IPS DF 19.7 (cell line): Measurements from ENCODE around the gene CAMK2A.

ENCODE experiments used
- DNase-seq: peaks from one replicate; pipeline ENCODE4 v3.0.0-alpha.2; 2013; ENCODE audit warnings: low read depth, low spot score

CAMK2A gene

DNA sequence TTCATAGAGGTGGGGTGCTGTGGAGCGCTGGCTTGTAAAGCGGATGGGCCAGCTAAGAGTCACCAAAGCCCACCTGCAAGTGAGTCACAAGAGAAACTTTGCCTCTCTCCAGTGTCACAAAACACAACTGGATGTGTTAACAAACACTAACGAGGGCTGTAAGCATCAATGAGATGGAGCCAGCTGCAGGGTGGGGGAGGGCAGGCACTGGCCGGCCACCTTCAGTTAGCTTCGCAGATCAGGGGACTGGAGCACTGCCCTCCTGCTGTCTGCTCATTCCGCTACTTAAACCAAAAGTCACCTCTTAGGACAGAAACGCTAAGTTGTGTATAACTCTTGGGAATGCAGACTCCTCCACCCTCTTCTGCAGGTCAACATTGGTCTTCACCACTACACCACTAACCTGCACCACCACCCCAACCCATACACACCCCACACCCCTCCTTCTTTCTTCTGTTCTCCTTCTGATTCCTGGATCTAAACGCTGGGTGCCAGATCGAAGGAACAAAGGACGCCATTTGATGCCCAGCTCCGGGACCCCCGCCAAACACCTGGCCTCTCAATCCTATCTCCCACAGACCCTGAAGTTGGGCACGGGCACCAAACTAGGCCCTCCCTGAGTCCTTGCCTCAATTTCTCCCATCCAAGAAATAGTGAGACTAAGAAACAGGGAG is 11.1 kb upstream of the CAMK2A start:
- no peak for DNase-seq

DNA sequence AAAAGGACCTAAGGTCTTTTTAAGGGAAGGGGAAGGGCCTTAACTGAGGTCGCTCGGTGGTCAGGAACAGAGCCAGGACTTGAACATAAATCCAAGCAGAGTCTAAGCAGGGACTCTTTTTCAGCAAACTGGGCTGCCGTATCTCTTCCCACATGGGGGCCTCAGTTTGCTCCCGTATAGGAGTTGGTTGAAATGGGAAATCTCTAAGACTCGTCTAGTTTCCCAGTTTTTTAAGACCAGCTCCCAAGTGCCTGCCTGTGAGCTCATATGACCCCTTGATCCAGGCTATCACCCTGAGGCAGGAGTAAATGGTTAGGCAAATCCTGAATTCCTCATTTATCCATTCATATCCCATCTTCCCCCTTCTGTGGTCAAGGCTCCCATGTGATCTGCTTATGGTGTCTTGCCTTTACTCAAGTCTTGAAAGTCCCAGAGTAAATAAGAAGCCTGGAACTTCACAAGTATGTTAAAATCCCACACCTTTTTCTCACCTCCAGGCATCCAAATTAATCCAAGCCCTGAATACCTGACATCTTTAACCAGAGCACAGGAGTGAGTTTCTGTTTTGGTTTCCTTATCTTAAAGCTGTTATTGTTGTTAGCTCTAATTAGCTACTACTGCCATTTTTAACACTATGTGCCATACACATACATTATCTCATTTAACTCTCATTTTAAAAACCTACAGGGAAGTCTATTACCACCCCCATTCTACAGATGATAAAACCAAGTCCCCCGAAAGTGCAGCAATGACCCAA is 10.2 kb upstream of the CAMK2A start:
- DNase-seq = no peak

DNA sequence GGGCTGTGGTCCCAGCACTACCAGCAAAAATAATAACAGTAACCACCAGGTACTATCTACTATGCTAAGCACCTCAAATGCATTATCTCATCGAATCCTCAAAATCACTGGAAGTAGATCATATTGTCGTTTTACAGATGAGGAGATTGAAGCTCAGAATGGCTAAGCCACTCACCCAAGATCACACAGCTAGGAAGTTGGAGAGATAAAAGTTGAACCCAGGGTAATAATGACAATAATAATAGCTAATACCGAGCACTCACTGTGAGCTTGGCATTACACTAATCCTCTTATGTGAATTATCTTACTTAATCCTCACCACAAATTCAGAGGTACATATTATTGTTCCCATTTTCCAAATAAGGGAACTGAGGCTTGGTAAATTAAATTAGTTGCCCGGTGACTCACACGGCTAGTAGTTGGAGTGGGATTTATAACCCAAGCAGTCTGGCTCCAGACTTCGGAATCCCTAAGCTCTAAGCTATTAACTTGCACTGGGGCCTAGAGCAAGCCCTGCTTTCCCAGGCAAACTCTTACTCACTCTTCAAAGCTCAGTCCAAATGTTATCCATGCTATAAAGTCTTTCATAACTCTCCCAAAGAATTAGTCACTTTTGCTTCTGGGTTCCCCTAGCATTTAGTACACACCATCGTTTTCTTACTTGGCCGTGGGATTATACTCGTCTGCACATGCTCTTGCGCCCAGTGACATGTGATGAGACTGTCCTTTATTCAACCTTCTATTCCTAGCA is 9.3 kb upstream of the CAMK2A start:
- DNase-seq = no peak

DNA sequence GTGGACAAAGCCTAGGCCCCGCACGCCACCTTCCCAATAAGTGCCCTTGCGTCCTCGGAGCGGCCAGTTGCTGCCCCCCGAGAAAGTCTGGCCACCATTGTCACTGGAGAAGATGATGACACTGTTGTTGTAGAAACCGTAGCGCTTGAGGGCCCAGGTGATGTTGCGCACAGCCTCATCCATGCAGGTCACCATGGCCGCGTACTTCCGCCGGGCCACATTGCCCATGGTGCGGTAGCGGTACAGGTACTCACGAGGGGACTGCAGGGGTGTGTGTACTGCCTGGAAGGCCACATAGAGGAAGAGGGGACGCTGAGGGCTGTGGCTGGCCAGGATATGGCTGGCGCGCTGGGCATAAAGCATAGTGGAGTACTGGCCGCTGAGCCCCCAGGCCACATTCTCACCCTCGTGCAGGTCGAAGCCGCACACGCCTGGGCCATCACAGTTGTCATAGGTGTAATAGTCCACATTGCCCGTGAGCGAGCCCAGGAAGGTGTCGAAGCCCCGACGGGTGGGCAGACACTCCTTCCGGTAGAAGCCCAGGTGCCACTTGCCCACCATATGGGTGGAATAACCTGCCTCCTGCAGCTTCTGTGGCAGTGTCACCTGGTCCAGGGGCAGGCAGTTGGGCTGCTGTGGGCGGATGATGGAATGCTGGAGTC is 8.5 kb upstream of the CAMK2A start:
- no peak for DNase-seq

DNA sequence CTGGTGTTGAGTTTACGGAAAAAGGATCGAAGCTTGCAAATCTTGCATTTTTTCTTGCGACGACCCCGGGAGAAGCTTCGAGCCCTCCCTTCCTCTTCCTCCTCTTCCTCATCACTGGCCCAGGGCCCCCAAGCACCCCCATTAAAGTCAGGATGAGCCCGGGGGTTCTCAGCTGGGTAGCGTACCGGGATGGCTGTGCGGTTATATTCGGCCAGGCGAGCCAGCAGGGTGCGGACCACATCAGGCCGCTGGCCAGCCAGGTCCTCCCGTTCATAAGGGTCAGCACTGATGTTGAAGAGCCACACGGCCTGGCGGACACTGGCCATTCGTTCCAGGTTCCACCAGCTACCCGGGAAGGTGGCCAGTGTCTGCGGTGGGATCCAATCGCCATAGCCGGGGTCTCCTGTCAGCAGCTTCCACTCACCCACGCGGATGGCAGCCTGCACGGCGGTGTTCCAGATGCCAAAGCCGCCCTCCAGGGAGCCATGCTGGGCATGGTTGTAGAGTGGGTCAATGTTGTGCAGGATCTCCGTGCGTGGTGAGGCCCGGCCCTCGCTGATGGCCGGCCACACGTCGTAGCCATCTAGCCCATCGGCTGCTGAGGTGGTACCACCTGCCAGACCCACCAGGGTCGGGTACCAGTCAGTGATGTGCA is 7.8 kb upstream of the CAMK2A start:
- no peak for DNase-seq

DNA sequence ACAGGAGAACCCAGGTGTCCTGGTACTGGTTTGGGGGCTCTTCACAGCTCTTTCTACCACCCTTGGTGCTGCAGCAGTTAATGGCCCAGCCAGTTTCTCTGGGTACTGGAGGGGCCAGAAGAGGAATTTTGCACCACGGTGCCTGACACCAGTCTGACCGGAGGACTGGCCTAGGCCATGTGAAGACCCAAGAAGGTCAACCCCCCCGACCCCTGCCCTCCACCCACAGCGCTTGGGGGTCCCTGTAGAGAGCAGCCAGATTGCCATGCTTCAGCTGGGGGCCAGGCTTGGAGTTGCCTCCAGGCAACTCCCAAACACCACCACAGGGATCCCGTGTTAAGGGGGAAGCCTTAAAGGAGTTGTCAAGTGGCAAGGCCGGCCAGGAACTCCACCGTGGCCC is 6.9 kb upstream of the CAMK2A start:
- no peak for DNase-seq

DNA sequence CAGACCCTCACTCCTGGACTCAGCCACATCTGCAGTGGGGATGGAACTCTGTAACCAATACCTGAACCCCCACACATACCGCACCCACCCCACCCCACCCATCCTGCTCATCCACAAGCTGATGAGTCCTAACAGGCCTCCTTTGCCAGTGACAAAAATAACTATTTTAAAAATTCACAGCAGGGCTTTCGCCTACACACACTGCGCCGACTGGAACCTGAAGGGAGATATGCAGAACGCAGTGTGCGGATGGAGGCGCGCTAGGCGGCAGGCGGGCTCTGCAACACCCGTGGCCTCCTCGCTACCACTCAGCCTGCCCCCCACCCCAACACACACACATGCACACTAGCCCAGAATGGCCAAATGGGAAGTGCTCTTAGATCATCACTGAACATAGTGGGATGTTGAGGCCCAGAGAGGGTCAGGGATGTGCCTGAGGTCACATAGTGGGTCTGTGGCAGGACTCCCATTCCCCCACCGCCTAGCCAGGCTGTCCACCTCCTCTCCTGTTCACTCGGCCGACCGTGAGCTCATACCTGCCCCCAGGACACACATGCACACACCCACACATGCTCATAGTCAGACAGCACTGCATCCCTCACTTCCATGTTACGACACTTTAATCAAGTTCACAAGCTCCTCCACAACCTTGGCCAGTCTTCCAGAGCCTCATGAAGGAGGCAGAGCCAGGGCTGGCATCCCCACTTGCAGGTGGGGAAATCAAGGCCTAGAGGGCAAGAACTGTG is 6.3 kb upstream of the CAMK2A start:
- no peak for DNase-seq

DNA sequence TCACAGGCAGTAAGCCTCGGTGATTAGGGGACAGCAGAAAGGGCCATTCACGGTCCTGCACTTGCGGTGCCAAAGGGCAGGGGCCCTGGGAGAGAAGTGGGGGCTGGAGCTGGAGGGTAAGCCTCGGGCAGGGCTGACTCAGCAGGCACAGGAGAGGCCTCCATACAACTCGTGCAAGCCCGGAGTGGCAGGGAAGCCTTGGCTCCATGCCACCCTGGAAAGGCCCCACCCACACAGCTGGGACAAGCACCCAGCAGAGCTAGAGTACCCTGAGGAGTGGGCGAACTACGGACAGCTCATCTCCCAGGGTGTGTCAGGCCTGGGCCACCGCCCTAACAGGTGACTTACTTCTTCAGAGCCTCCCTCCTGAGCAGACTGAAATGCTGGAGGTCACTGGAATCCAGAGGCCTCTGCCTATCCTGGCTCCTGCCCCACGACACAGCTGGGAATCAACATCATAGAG is 5.6 kb upstream of the CAMK2A start:
- no peak for DNase-seq

DNA sequence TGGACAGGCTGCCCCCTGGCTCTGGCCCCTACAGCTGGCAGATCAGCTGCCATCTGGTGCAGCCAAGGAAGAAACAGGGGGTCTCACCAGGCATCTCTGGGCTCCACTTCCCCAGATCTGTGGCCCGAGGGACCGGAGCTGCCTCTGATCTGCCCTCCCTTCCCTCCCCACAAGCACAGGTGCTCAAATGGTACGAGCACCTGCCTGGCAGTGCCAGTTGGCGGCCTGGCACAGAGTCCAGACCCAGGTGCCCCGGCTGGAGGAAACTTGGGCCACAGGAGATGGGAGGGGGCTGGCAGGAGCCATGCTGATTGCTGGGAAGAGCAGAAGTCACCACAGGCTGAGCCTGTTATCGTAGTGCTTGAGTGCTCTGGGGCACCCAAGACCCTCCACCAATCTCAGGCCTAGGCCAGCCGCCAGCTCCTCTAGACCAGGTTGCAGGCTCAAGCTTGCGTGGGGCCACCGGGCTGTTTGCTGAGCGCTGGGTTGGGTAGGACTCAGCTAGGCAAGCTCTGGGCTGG is 5.0 kb upstream of the CAMK2A start:
- DNase-seq = no peak

DNA sequence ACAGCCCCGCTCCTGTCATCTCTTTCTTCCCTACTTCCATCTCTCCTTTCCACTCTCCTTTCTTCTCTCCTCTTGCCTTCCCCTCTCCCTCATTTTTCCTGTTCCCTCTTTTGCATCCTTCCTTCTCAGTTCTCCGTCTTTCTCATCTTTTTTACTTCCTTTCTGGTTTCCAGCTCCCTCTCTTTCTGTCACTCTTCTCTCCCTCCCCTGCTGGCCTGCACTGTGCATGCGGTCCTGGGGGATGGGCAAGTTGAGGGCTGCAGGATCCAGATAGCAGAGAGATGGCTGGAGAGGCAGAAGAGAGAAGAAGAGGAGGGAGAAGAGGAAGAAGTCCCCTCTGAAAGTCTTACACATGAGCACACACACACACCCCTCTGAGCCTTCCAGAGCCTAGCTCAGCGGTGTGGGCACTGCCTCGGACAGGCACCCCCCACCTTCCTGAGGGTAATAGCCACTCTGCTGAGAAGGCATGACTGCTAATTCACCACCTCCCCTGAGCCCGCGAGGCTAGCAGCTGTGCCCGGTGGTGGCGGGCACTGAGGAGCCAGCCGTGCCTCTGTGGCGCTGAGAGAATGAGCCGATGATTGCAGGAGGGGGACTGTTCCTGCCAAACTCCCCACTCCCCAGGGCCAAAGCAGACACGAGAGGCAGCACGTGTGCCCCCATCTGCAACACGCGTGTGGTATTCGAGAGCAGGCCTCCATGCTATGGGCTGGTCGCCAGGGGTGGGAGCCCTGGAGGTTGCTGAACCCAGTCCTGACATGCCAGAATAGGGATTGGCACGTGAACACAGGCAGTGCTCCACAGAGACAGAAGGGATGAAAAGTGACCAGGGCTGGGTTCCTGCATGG is 3.7 kb upstream of the CAMK2A start:
- DNase-seq = no peak

DNA sequence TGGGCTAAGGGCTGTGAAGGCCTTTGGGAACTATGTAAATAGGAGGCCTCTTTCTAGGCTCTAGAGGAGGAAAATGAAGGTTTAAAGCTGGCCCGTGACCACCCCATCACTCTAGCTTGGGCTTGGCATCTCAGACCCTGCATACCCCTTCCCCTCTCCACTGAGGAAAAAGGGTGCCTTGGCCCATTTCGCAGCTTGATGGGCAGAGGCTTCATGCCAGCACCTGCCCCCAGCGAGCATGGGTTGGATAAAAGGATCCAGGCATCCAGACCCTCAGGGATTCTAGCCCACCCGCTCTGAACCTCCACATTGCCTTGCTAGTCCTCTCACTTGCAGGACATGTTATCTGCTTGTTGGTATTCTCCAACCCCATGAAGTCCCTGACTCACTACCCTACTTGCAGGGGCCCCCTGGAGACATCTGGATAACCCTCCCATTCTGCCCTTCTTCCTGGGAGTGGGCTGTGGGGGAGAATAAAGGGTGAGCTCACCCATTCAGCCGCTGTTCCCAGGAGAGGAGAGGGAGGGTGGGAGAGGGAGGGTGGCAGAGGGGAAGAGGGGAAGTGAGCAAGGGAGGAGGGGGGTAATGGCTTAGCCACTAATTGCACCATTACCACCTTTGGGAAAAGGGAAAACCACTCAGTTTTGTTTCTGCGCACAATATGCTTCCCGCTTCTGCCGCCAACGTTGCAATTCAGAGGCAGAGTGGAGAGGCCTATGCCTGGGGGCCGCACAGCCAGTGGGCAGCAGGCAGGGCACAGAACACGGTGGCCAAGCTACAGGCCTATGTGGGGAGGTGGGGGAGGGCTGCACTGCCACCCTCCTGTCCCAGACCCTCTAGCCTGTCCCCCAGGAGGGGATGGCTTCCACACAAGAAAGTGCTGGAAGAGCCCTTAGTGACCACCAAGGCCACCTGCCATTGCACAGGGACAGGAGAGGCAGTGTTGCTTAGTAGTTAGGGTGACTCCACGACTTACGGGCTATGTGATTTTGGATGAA is 2.1 kb upstream of the CAMK2A start:
- no peak for DNase-seq

DNA sequence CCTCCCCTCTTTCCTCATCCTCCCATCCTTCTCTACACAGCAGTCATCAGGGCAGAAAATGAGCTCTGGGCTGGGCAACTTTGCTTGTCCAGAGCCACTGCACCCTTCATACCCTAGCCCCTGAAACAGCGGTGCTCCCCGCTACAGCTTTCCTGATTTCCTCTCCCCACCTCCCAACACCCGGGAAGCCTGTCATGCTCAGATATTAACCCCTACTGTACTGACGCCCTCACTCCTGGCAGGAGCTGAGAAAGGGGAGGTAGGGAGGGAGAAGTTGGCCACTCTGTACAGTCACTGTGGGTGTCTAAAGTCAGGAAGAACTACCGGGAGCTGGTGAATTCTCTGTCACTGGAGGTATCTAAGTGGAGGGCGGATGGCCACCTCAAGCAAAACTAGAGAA is 782 bp downstream of the CAMK2A start:
- no peak for DNase-seq

DNA sequence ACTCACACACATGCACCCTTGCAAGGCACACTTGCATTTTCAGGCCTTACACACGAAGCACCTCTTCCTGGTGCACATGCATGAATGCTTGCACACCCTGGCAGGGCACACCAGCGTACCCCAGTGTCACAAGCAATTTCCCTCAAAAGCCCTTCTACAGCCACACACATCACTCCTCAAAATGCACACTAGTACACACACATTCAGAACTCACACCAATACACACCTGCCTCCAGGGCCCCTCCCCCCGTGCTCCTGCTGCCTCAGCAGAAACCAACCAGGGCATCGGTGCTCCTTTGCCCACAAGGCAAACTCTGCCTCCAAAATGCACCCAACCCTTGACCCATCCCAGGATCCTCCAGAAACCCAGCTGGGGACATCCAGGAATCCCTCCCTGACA is 1.2 kb downstream of the CAMK2A start:
- DNase-seq = no peak

DNA sequence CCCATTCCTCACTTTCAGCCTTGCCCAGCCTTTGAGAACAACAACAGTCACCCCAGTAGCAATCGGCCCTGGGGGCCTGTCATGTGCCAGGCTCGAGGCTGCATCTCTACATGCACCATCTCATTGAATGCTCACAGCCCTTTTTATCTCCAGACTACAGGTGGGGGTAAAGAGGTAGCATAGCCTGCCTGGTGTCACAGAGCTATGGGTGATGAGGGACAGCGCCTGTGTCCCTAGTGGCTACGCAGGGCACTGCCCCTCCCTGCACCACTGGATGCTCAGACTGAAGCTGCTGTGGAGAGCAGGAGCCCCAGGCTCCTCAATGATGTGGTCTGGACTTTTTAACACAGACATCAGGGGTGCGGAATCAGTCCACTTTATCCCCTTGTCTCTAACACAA is 2.8 kb downstream of the CAMK2A start:
- DNase-seq = peak; percentile 40

DNA sequence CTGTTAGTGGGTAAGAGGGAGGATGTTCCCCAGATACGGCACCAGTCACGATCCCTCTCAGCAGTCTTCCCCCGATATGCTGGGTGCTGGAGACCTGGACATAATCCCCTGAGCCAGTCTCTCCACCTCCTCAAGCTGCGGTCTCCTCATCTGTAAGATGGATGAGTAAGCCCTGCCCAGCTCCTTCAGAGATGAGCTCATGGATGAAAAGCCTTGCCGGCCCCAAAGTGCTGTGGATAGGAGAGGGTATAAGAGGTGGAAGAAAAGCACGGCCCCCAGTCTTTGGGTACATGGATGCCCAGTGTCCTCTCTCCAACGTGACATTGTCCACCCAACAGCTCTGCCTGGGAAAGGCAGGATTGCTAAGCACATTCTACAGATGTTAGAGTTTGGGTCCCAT is 4.5 kb downstream of the CAMK2A start:
- DNase-seq = no peak

DNA sequence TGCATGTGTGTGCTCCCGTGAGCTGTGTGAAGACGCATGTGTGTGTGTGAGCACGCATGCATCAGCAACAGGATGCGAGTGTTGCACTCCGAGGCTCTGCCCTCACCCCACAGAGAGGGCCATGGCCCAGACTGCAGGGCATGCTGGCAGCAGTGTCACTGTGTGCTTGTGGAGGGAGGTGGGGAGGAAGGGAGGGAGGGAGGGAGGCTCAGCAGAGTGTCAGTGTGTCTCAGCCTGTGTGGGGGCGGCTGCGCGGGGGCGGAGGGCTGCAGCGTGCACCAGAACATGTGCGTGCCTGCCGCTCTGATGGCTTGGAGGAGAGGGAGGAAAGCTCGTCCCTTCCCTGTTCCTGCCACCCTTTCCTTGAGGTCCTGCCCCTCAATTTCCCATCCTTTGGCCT is 5.3 kb downstream of the CAMK2A start:
- no peak for DNase-seq

DNA sequence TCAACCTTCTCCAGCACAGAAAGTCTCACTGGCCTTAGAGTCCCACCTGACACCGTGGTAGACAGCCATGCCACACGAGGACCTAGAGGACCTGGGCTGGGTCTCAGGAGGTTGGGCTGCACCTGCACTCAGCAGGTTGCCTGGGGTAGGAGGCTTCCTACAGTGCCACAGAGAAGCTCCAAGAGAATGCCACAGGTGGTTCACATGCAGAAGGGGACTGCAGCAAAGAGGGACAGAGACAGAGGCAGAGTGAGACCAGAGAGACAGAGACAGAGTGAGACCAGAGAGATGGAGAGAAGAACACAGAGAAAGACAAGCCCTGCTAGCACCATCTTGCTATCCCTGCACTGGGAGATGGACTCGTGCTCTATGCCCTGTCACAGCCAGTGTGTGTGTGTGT is 5.7 kb downstream of the CAMK2A start:
- no peak for DNase-seq

DNA sequence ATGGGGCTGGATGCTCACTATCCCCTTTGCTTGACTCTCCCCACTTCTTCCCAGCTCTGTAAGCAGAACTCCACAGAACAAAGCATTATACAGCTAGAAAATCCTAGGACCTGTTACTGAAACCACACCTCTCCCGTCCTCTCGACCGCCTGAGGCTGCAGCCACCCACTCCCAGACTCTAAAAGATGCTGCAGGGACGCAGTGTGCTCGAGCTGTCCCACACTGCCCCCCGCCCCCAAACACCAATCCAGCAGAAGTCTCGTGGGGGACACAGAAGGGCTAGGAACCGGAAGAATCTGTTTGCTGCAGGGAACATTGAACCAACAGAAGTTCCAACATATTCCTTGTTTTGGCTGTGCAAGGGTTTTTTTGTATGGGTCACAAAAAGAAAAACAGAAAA is 7.6 kb downstream of the CAMK2A start:
- no peak for DNase-seq
